ENCODE results near the gene TGIF1. TPM values are rescaled to one million over a fixed set of nuclear protein-coding genes. Genes with fewer than 3 reads are reported as not detected.
"Not testable (repeated sequence)": the region's sequence is repeated elsewhere in the genome, so short reads cannot be mapped to it uniquely, and the experiment has no call there.

The TGIF1 gene
- total RNA-seq, 4 donors from 2014 or later: 48.2 to 142 (median 64.0) TPM

DNA sequence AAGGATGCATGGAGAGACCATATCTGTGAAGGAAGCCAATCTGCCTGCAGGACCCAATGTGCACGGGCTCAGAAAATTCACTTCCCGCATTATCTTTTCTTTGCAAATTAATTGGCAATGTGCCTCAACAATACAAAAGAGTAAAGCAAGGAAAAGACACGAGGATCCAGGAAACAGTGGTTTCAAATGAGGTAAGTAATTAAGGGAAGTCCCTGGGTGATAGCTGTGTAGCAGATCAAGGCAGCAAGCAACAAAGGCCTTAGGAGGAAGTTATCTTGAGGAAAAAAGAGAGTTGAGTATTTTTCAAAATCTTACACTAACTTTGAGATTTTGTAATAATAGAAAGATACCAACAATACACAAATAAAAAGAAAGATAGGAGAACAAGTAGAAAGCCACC lies 44.3 kb upstream of the TGIF1 start:
- TF ChIP-seq EP300 (IDR thresholded peaks at IDR 0.05) (no peak), POLR2A (IDR thresholded peaks at IDR 0.05; ENCODE audit: low read depth) (no peak), POLR2AphosphoS5 (IDR thresholded peaks at IDR 0.05) (no peak)
- TF ChIP-seq, protein P1, sequence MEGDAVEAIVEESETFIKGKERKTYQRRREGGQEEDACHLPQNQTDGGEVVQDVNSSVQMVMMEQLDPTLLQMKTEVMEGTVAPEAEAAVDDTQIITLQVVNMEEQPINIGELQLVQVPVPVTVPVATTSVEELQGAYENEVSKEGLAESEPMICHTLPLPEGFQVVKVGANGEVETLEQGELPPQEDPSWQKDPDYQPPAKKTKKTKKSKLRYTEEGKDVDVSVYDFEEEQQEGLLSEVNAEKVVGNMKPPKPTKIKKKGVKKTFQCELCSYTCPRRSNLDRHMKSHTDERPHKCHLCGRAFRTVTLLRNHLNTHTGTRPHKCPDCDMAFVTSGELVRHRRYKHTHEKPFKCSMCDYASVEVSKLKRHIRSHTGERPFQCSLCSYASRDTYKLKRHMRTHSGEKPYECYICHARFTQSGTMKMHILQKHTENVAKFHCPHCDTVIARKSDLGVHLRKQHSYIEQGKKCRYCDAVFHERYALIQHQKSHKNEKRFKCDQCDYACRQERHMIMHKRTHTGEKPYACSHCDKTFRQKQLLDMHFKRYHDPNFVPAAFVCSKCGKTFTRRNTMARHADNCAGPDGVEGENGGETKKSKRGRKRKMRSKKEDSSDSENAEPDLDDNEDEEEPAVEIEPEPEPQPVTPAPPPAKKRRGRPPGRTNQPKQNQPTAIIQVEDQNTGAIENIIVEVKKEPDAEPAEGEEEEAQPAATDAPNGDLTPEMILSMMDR (IDR thresholded peaks at IDR 0.05): no peak
- H3K27ac ChIP-seq (replicated peaks in 1 of 4): no peak overlapping the region
- no peaks in the 10 kb centered on the region for H3K36me3 ChIP-seq
- no peak for DNase-seq (ENCODE audit: extremely low spot score)
- no peaks in the 10 kb centered on the region for H3K27me3 ChIP-seq
- intact Hi-C loops (cut with DNase I): no loop called here
- H3K4me3 ChIP-seq: no peak overlapping the region
- H3K9me3 ChIP-seq: peaks cover 0 to 9% (median 0%) of the 10 kb centered on the region in 4 donors
- no peaks in the 10 kb centered on the region for H3K4me1 ChIP-seq
- WGBS: 34% methylated on average over 3 of the region's 3 CpGs

DNA sequence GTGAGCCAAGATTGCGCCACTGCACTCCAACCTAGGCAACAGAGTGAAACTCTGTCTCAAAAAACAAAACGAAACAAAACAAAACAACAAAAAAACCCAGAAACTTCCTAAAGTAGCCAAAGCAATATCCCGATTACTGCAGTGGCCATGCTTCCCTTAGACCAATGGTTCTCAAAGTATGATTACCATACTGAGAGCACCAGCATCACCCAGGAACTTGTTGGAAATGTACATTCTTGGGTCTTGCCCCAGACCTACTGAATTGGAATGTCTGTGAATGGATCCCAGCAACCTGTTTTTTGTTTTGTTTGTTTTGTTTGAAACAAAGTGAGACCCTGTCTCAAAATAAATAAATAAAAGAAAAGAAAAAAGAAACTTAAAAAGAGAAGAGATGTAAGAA lies 41.9 kb upstream of the TGIF1 start:
- Histone ChIP-seq H3K4me3 (no peak overlapping the region), H3K27me3 (peaks cover 0 to 13% (median 0%) of the 10 kb centered on the region in 4 donors), H3K4me1 (peaks cover 0 to 9% (median 4%) of the 10 kb centered on the region in 4 donors), H3K27ac (replicated peaks in 1 of 4) (no peak overlapping the region), H3K36me3 (no peaks in the 10 kb centered on the region), H3K9me3 (peaks cover 0 to 9% (median 0%) of the 10 kb centered on the region in 4 donors)
- no peak for DNase-seq (ENCODE audit: extremely low spot score)
- 93% methylated on average over 3 of the region's 3 CpGs for WGBS
- TF ChIP-seq EP300 (IDR thresholded peaks at IDR 0.05): no peak
- TF ChIP-seq, protein P1 (IDR thresholded peaks at IDR 0.05): no peak
- TF ChIP-seq POLR2AphosphoS5 (IDR thresholded peaks at IDR 0.05): no peak
- TF ChIP-seq POLR2A (IDR thresholded peaks at IDR 0.05; ENCODE audit: low read depth): no peak
- intact Hi-C loops (cut with DNase I): no loop called here

GRCh38 chr18:3409811-3410210 lies 40.2 kb upstream of the TGIF1 start:
- H3K36me3 ChIP-seq: no peaks in the 10 kb centered on the region
- no peak overlapping the region for H3K27ac ChIP-seq (replicated peaks in 1 of 4)
- peaks cover 0 to 9% (median 4%) of the 10 kb centered on the region in 4 donors for H3K4me1 ChIP-seq
- H3K4me3 ChIP-seq: no peak overlapping the region
- 82% methylated on average over 7 of the region's 7 CpGs for WGBS
- no peak for DNase-seq (ENCODE audit: extremely low spot score)
- peaks cover 0 to 13% (median 0%) of the 10 kb centered on the region in 4 donors for H3K27me3 ChIP-seq
- intact Hi-C loops (cut with DNase I): no loop called here
- H3K9me3 ChIP-seq: peaks cover 0 to 6% (median 0%) of the 10 kb centered on the region in 4 donors
- TF ChIP-seq EP300 (IDR thresholded peaks at IDR 0.05) (no peak), POLR2A (IDR thresholded peaks at IDR 0.05; ENCODE audit: low read depth) (no peak), POLR2AphosphoS5 (IDR thresholded peaks at IDR 0.05) (no peak)
- TF ChIP-seq, protein P1 (IDR thresholded peaks at IDR 0.05): no peak

DNA sequence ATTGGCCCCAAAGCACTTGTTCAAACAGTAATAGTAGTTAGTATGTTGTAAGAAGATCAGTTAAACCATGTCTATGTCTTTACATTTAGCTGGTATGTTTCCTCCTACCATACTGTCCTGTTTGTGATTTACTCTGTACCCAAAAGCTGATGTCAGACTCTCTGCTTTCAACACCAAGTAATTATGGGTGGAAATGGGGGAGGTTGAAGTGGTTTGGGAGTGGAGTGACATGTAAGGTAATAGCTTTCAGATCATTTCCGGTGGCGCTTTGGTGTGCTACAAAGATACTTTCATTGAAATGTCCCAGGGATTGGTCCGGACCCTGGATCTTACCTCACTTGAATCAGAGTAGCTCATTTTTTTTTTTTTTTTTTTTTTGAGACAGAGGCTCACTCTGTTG lies 39.7 kb upstream of the TGIF1 start:
- 98% methylated on average over 3 of the region's 3 CpGs for WGBS
- H3K27me3 ChIP-seq: peaks cover 0 to 13% (median 0%) of the 10 kb centered on the region in 4 donors
- no peak for TF ChIP-seq POLR2AphosphoS5 (IDR thresholded peaks at IDR 0.05)
- TF ChIP-seq EP300 (IDR thresholded peaks at IDR 0.05): no peak
- no peak for TF ChIP-seq POLR2A (IDR thresholded peaks at IDR 0.05; ENCODE audit: low read depth)
- TF ChIP-seq, protein P1 (IDR thresholded peaks at IDR 0.05): no peak
- no peak for DNase-seq (ENCODE audit: extremely low spot score)
- H3K9me3 ChIP-seq: peaks cover 0 to 4% (median 0%) of the 10 kb centered on the region in 4 donors
- peaks cover 0 to 9% (median 4%) of the 10 kb centered on the region in 4 donors for H3K4me1 ChIP-seq
- no peak overlapping the region for H3K4me3 ChIP-seq
- intact Hi-C loops (cut with DNase I): no loop called here
- H3K27ac ChIP-seq (replicated peaks in 1 of 4): no peak overlapping the region
- no peaks in the 10 kb centered on the region for H3K36me3 ChIP-seq

GRCh38 chr18:3410876-3411275 lies 39.1 kb upstream of the TGIF1 start:
- peaks cover 0 to 13% (median 0%) of the 10 kb centered on the region in 4 donors for H3K27me3 ChIP-seq
- H3K27ac ChIP-seq (replicated peaks in 1 of 4); H3K36me3 ChIP-seq; intact Hi-C loops (cut with DNase I); H3K4me3 ChIP-seq; DNase-seq (ENCODE audit: extremely low spot score); H3K9me3 ChIP-seq; H3K4me1 ChIP-seq: not testable (repeated sequence)
- WGBS: 89% methylated on average over 3 of the region's 3 CpGs
